Spleen (tissue), 11 donors: ENCODE measurements around the gene ZSCAN18. TPM values are rescaled to one million over a fixed set of nuclear protein-coding genes. Genes with fewer than 3 reads are reported as not detected.

Experiments
- DNase-seq: peaks from one replicate; pipeline ENCODE4 v3.0.0-alpha.2; 2020
- H3K27ac ChIP-seq, 8 donors: fragments of 200-600 bp; sonication (generic) in 7 of 8; 1 replicate in 4 of 8; 2 replicates in 4 of 8; pipeline versions ENCODE4 v1.5.0 to v1.8.0; 2016 to 2021; ENCODE audit warnings: inconsistent platforms in 4 of 8, mild to moderate bottlenecking in 4 of 8, moderate library complexity in 1 of 8
- H3K27me3 ChIP-seq, 7 donors: fragments of 200-600 bp; sonication (generic) in 6 of 7; replicated peaks in 1 of 7; 1 replicate in 4 of 7; 2 replicates in 3 of 7; pipeline versions ENCODE4 v1.5.0 to v1.8.0; 2016 to 2021; ENCODE audit warnings: inconsistent platforms in 3 of 7, mild to moderate bottlenecking in 1 of 7
- H3K36me3 ChIP-seq, 6 donors: fragments of 200-600 bp; sonication (generic) in 5 of 6; 1 replicate in 4 of 6; 2 replicates in 2 of 6; pipeline versions ENCODE4 v1.5.0 to v1.8.0; 2016 to 2021; ENCODE audit warnings: inconsistent platforms in 2 of 6
- H3K4me1 ChIP-seq, 6 donors: fragments of 200-600 bp; sonication (generic) in 5 of 6; 1 replicate in 3 of 6; 2 replicates in 3 of 6; pipeline versions ENCODE4 v1.5.0 to v1.8.0; 2016 to 2021; ENCODE audit warnings: inconsistent platforms in 3 of 6
- H3K4me3 ChIP-seq, 8 donors: fragments of 200-600 bp; sonication (generic) in 7 of 8; 1 replicate in 4 of 8; 2 replicates in 4 of 8; pipeline versions ENCODE4 v1.5.0 to v1.8.0; 2016 to 2021; ENCODE audit warnings: inconsistent platforms in 4 of 8, mild to moderate bottlenecking in 4 of 8, moderate library complexity in 2 of 8
- H3K9me3 ChIP-seq, 8 donors: fragments of 200-600 bp; sonication (generic) in 7 of 8; 1 replicate in 4 of 8; 2 replicates in 4 of 8; pipeline versions ENCODE4 v1.5.0 to v1.8.0; 2016 to 2021; ENCODE audit warnings: inconsistent platforms in 4 of 8
- POLR2A ChIP-seq, 3 donors: fragments of 450-650 bp; IDR thresholded peaks; one replicate each; pipeline ENCODE4 v1.5.1; 2017; ENCODE audit warnings: antibody characterized with exemption in 3 of 3, mild to moderate bottlenecking in 1 of 3
- POLR2AphosphoS5 ChIP-seq, 3 donors: sonication (generic); formaldehyde crosslinking; IDR thresholded peaks; one replicate each; pipeline ENCODE4 v1.5.1; 2017; ENCODE audit warnings: antibody characterized with exemption in 3 of 3
- WGBS, 5 donors: extraction: QIAGEN DNeasy Blood & Tissue Kit in 3 of 5; methylation state at CpG; one replicate each; pipeline versions ENCODE4 v1.1.5 to v1.1.7; 2013 to 2018; 5-methylcytosine and 5-hydroxymethylcytosine counted together
- intact Hi-C: fragments of 100-400 bp; cut with DNase I; formaldehyde crosslinking; loops from one replicate; pipeline ENCODE4 v1.15.0; 2023; ENCODE audit warnings: low total_unique reads
- polyA plus RNA-seq, 3 donors: library from polyadenylated mRNA; stranded (reverse); fragments of 200-250 nt; gene quantifications; one replicate each; pipeline ENCODE4 v1.2.1, GENCODE V29; 2013
- total RNA-seq, 7 donors: library from RNA; depleted of rRNA in 3 of 7; stranded (reverse); fragments of >200 nt in 3 of 7; fragmentation: NEBNext Ultra II Directional in 4 of 7; extraction: Animal tissue kit (Norgen Biotek cat#: 25700) in 4 of 7; gene quantifications; one replicate each; pipeline versions ENCODE4 v1.1.0 to v1.2.1, GENCODE V29; 2016 to 2021
- TF ChIP-seq, protein P1 (sequence below), 11 experiments: fragments of 200-600 bp in 7 of 11; fragments of 450-650 bp in 4 of 11; sonication (generic) in 4 of 11; IDR thresholded peaks in 8 of 11; conservative IDR thresholded peaks in 3 of 11; 1 replicate in 7 of 11; 2 replicates in 4 of 11; pipeline versions ENCODE4 v1.4.0 to v1.8.0; 2016 to 2021; ENCODE audit warnings: antibody characterized with exemption in 11 of 11, inconsistent platforms in 4 of 11, mild to moderate bottlenecking in 1 of 11
- donor health status: healthy with polysubstance abuse.
- donor health status: DM: no; HTN: no; CAD: no; lungs with moderate emphysema.
- donor health status: DM: no; HTN: no; CAD: no.
- donor health status: Bipolar disorder and iron deficiency.
- donor health status: healthy.
- donor health status: DM: no; HTN: no; CAD: no.
- donor health status: DM: yes; HTN: yes; CAD: no.

Gene ZSCAN18
- total and polyA plus RNA-seq, 10 donors, result 39.8 to 71.7 (median 57.2) TPM

DNA sequence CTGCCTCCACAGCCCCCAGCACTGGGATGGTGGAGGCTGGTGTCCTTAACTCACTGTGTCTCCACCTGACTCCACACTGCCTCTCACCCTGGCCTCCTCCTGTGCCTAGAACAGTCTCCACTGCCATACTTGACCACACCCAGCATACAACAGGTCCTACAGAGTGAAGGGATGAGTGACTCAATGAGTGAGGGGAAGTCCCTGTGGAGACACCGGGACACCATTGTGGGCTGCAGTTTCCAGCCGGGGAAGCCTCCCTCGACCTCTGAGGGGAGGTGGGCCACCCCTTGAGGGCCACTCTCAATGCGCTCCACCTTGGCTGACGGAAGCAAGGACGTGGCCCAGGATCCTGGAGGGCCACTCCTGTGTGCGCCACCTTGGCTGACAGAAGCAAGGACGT, 41.8 kb downstream of the ZSCAN18 start:
- TF ChIP-seq POLR2A (IDR thresholded peaks at IDR 0.05), result no peak
- TF ChIP-seq, protein P1, sequence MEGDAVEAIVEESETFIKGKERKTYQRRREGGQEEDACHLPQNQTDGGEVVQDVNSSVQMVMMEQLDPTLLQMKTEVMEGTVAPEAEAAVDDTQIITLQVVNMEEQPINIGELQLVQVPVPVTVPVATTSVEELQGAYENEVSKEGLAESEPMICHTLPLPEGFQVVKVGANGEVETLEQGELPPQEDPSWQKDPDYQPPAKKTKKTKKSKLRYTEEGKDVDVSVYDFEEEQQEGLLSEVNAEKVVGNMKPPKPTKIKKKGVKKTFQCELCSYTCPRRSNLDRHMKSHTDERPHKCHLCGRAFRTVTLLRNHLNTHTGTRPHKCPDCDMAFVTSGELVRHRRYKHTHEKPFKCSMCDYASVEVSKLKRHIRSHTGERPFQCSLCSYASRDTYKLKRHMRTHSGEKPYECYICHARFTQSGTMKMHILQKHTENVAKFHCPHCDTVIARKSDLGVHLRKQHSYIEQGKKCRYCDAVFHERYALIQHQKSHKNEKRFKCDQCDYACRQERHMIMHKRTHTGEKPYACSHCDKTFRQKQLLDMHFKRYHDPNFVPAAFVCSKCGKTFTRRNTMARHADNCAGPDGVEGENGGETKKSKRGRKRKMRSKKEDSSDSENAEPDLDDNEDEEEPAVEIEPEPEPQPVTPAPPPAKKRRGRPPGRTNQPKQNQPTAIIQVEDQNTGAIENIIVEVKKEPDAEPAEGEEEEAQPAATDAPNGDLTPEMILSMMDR (IDR thresholded peaks at IDR 0.05 in 8 of 11, conservative IDR thresholded peaks at IDR 0.05 in 3 of 11), result no peak
- TF ChIP-seq POLR2AphosphoS5 (IDR thresholded peaks at IDR 0.05), result no peak
- 87 to 97% (median 89%) methylated on average over 4 to 8 of the region's 8 CpGs for WGBS, 5 donors
- H3K4me3 ChIP-seq, result no peak overlapping the region
- DNase-seq, result no peak
- H3K36me3 ChIP-seq, result no peaks in the 10 kb centered on the region
- intact Hi-C loops, result no loop called here
- peaks cover 0 to 100% (median 71%) of the 10 kb centered on the region in 8 donors for H3K9me3 ChIP-seq
- peaks cover 0 to 13% (median 5%) of the 10 kb centered on the region in 6 donors for H3K4me1 ChIP-seq
- H3K27me3 ChIP-seq, result peaks cover 0 to 33% (median 0%) of the 10 kb centered on the region in 7 donors
- no peak overlapping the region for H3K27ac ChIP-seq

DNA sequence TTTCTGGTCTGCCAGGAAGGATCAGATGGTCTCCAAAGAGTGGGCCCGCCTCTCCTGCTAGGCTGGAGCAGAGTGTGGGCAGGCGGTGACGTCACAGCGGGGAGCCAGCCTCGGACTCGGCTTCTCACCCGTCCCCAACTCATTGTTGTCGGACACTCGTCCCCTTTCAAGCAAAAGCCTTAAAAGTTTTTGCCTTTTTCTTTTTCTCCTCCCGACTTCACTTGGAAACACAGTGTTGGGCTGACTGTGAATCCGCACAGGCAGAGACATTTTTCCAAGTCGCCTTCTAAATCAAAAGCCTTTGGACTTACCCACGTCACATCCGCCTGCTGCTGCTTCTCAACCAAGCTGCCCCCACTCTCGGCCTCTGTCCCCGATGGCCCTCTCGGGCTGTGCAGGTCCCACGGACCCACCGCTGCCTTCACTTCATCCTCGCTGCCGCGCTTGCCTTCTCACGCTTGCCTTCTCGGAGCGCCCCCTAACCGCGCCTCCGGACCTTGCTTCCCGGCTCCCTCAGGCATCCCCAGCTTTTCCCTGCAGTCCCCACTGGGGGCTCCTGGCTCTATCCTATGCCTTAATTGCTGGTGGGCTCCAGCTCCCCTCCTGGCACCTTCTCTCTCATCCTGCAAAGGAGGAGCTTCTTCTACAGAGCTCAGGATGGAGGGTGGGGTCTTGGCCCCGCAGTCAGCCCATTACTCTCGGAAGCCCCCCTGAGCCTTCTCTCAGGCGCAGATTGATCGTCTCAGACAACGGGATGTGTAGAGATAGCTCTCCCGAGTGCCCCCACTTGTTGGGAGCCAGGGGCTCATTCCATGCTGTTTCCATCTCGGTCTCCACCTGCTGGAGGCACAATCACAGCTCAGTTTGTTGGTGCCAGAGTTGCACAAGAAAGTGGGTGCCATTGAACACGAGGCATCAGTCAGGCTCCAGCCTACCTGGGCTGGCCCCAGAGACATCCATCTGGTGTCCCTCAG, 42.8 kb downstream of the ZSCAN18 start:
- DNase-seq, result no peak
- H3K4me3 ChIP-seq, result peak overlapping the region in 6 of 8 donors; percentile 13 to 63 (median 32)
- H3K4me1 ChIP-seq, result peaks cover 0 to 9% (median 5%) of the 10 kb centered on the region in 6 donors
- no peaks in the 10 kb centered on the region for H3K36me3 ChIP-seq
- WGBS, 5 donors, result 32 to 52% (median 41%) methylated on average over 37 of the region's 37 CpGs
- peaks cover 0 to 33% (median 0%) of the 10 kb centered on the region in 7 donors for H3K27me3 ChIP-seq
- intact Hi-C loops, result no loop called here
- TF ChIP-seq POLR2AphosphoS5 (IDR thresholded peaks at IDR 0.05) (peak; percentile 5 to 43 (median 33)), POLR2A (IDR thresholded peaks at IDR 0.05) (no peak)
- TF ChIP-seq, protein P1 (IDR thresholded peaks at IDR 0.05 in 8 of 11, conservative IDR thresholded peaks at IDR 0.05 in 3 of 11), result peak in 1 of 11 experiments; percentile 8
- peak overlapping the region; percentile 14 to 71 (median 66) for H3K27ac ChIP-seq
- H3K9me3 ChIP-seq, result peaks cover 0 to 100% (median 71%) of the 10 kb centered on the region in 8 donors

- peaks cover 0 to 100% (median 73%) of the 10 kb centered on the region in 8 donors for H3K9me3 ChIP-seq
- H3K27me3 ChIP-seq, result peaks cover 0 to 23% (median 0%) of the 10 kb centered on the region in 7 donors
- no peak overlapping the region for H3K27ac ChIP-seq
- peaks cover 0 to 5% (median 0%) of the 10 kb centered on the region in 6 donors for H3K4me1 ChIP-seq
- no peaks in the 10 kb centered on the region for H3K36me3 ChIP-seq
- no peak for DNase-seq
- no peak overlapping the region for H3K4me3 ChIP-seq
- no peak for TF ChIP-seq POLR2A (IDR thresholded peaks at IDR 0.05)
- TF ChIP-seq, protein P1 (IDR thresholded peaks at IDR 0.05 in 8 of 11, conservative IDR thresholded peaks at IDR 0.05 in 3 of 11), result no peak
- TF ChIP-seq POLR2AphosphoS5 (IDR thresholded peaks at IDR 0.05), result no peak
- WGBS, 5 donors, result 91 to 96% (median 93%) methylated on average over 11 to 30 of the region's 30 CpGs
- intact Hi-C loops, result no loop called here
These were observed 44.4 kb downstream of the ZSCAN18 start for GRCh38 chr19:58053480-58054156.
